ENCODE data around the gene BIN2. TPM values are rescaled to one million over a fixed set of nuclear protein-coding genes. Genes with fewer than 3 reads are reported as not detected.

The BIN2 gene
- total and polyA plus RNA-seq, 2 of the 13 experiments (the other 11 are each of a cell fraction or from before 2014, with no cell fraction given) = not detected

GRCh38 chr12:51341251-51342007 lies 17.5 kb upstream of the BIN2 start (continued):
- TF ChIP-seq RERE (CRISPR knock-in tag; IDR thresholded peaks at IDR 0.05; ENCODE audit: low read depth) (no peak), IKZF1 (IDR thresholded peaks at IDR 0.05) (no peak), SCMH1 (CRISPR knock-in tag; IDR thresholded peaks at IDR 0.05; ENCODE audit: borderline replicate concordance) (no peak), ZMYM3 (CRISPR knock-in tag; IDR thresholded peaks at IDR 0.05) (no peak), THYN1 (CRISPR knock-in tag; IDR thresholded peaks at IDR 0.05; ENCODE audit: borderline replicate concordance, low read depth) (0 out of 2 replicates have a peak, but pooled peaks have one; percentile 39), CBX2 (IDR thresholded peaks at IDR 0.05; ENCODE audit: low read depth, low read length) (no peak), CBX2 (CRISPR knock-in tag; IDR thresholded peaks at IDR 0.05; ENCODE audit: low read depth) (no peak), ZNF256 (CRISPR knock-in tag; conservative IDR thresholded peaks at IDR 0.05) (0 out of 2 replicates have a peak, but pooled peaks have one; percentile 35), TEAD2 (CRISPR knock-in tag; IDR thresholded peaks at IDR 0.05) (no peak), ZNF709 (CRISPR knock-in tag; IDR thresholded peaks at IDR 0.05) (no peak), CEBPG (CRISPR knock-in tag; IDR thresholded peaks at IDR 0.05) (peak; percentile 22; the same call in 1 of the 2 replicates), ZNF772 (CRISPR knock-in tag; IDR thresholded peaks at IDR 0.05) (no peak), ZFYVE20 (CRISPR knock-in tag; IDR thresholded peaks at IDR 0.05; ENCODE audit: borderline replicate concordance, low read depth) (no peak), RNF2 (conservative IDR thresholded peaks at IDR 0.05; ENCODE audit: low read depth) (no peak), IRX3 (CRISPR knock-in tag; IDR thresholded peaks at IDR 0.05; ENCODE audit: borderline replicate concordance, low read depth) (no peak), MTF1 (CRISPR knock-in tag; IDR thresholded peaks at IDR 0.05) (no peak), ZNF737 (CRISPR knock-in tag; IDR thresholded peaks at IDR 0.05; ENCODE audit: borderline replicate concordance) (no peak), HDAC1 (CRISPR knock-in tag; IDR thresholded peaks at IDR 0.05) (0 out of 2 replicates have a peak, but pooled peaks have one; percentile 15), ZNF556 (CRISPR knock-in tag; IDR thresholded peaks at IDR 0.05; ENCODE audit: borderline replicate concordance) (no peak), ZNF230 (CRISPR knock-in tag; IDR thresholded peaks at IDR 0.05) (0 out of 2 replicates have a peak, but pooled peaks have one; percentile 44), WIZ (CRISPR knock-in tag; IDR thresholded peaks at IDR 0.05) (no peak), HINFP (CRISPR knock-in tag; IDR thresholded peaks at IDR 0.05; ENCODE audit: low read depth) (no peak), ZFP91 (CRISPR knock-in tag; IDR thresholded peaks at IDR 0.05; ENCODE audit: borderline replicate concordance) (0 out of 2 replicates have a peak, but pooled peaks have one; percentile 26)

Measured in HepG2 (cell line).